COR-L47 (cell line): Measurements from ENCODE around the gene SMLR1.

ENCODE experiments used
- DNase-seq: peaks from one replicate; lab custom pipeline; 2025; lab: John Stamatoyannopoulos, UW

The SMLR1 gene

DNA sequence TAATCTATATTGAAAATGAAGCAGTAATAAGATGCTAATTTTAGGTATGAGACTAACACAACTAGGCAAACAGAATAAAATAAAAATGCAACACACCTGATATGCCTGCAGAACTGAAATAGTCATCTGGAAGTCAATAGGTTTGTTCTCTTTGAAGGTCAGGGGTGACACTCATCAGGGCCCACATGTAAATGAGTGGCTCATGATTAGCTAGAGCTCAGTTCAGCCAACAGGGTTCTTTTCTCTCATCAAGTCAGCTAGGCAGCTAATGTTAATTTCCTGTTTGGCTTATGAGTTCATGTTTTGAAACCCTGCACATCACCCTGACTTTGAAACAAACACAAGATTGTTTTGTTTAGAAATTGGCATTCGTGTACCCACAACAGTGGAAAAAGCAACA, 23.8 kb downstream of the SMLR1 start:
- DNase-seq = no peak

DNA sequence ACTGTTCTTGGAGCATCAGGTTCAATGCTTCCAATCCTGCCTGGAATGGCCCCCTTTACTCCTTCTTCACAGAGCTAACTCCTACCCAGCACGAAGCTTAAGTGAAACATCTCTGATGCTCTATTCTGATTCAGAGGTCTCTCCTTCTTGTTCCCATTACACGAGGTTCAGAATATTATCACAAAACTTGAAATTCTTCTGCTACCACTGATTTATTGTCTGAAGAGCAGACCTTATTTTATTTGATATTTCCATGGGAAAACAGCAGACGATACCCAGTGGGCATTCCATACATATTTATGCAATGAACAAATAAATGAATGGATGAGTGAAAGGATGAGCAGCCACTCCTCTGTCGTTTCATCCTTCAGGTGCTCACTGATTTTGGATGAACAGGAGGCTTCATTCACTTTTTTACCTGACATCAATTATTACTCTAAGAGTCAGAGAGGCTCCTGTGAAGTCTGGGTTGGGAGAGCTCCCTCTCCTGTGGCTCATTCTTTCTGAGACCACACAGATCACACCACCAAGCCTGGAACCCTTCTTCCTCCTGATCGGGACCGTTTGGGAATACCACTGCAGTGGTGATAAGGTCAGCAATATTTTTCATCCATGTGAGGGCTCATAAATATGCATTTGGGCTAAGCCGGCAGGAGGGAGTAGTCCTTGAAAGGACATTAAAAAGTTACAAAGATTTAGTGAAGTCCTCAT, 25.8 kb downstream of the SMLR1 start:
- DNase-seq = no peak

DNA sequence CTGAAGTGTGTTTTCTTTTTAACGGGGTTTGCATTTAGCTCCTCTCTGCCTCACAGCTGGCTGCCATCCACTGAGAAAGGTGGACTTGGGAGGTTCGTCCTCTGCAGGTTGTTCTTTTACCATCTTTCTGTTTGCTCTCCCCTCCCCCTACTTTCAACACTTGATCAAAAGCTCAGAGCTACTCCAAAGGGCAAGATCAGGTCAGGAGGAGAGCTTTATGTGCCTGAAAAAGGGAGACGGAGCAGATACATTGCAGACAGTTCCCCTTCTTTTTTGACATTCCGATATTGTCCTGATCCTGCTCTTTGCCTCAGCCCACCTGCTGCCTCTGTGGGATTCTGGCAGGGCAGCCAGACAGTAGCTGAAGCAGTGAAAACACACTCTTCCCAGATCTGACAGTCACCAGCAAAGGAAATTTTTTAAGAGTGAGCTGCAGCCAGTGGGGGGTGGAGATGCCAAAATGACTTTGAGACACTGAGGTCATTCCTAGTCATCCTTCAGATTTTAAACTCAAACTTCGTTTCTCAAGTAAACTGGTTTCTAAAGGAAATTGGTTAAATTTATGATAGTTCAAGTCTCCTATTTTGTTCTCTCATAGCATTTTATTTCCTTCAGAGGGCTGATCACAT, 26.5 kb downstream of the SMLR1 start:
- no peak for DNase-seq

DNA sequence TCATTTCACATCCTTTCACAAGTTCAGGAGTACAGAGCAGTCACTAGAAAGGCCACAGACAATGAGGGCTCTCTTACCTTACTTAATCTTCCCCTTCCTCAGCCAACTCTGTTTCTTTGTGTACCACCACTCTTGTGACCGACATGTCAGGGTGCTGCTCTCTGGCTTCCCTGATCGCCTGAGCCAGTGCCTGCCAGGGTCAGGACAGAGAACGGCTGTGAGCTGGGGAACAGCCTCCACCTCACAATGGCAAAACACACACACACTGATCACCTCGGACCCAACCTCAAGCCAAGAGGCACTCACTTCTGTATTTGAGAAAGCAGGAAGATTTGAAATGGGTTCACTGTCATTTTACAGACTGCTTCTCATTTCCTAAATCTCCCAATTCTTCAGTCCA, 30.8 kb downstream of the SMLR1 start:
- no peak for DNase-seq

DNA sequence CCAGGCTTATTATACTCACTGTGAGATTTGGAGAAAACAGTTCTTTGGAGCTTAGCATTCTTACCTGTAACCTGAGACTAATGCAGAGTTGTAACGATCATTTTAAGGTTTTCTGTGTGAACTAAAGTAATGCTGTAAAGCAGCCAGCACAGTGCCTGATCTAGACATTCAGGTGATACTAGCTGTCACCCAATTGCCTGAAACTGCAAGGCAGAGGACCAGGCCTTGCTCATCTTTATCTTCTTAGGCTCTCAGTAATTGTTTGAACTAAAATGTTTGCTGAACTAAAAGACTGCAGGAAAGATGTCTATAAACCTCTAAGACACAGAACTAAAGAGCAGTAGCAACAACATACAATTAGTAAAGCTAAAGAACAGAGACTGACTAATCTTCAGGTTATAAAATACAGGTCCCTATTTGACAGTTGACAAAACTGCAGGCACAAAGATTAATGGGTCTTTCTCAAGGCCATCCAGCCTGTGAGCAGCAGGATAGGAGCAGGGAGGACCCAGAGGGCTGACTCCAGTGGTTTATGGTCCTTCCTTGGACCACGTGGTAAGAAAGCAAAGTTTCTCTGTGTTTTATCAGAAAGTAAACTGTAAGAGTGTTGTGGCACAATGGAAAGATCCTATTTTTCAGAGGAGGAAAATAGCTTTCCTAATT, 31.4 kb downstream of the SMLR1 start:
- DNase-seq = no peak

DNA sequence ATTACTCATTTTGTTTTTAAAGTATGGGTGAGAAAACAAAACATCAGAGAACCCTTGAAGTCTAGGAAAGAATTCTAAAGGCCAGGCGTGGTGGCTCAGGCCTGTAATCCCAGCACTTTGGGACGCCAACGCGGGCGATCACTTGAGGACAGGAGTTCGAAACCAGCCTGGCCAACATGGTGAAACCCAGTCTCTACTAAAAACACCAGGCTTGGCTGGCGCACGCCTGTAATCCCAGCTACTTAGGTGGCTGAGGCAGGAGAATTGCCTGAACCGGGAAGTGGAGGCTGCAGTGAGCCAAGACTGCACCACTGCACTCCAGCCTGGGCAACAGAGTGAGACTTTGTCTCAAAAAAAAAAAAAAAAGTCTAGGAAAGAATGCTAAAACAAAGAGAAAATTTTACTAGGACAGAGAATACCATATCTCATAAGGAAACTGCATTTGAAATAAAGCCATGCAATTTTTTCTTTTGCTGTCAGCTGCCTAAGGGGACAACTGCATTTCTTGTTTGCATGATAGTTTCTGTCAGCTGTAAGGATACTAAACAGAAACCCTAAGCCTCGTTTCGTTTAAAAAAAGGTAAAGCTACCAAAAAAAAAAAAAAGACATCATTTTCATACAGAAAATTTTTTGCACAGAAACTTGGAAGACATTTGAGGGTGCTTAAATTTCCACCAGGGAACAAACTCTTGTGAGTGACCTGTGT, 32.1 kb downstream of the SMLR1 start:
- DNase-seq = no peak

DNA sequence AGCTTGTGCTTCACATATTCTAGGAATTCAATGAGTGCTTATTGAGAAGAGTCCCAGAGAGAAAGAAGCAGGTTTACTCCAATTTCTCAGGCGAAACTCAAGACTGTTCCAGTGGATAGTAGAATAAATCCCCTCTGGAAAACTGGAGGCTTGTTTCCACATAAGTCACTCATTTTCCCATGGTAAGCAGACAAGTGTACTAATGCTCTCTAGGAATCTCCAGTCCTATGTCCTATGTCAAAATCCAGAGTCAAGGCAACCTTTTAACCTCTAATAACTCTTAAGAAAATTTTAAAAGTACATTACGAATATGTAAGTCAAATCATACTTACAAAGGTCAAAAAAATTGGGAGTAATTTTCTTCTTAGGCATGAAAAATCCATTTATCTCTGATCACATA, 35.2 kb downstream of the SMLR1 start:
- DNase-seq = no peak

DNA sequence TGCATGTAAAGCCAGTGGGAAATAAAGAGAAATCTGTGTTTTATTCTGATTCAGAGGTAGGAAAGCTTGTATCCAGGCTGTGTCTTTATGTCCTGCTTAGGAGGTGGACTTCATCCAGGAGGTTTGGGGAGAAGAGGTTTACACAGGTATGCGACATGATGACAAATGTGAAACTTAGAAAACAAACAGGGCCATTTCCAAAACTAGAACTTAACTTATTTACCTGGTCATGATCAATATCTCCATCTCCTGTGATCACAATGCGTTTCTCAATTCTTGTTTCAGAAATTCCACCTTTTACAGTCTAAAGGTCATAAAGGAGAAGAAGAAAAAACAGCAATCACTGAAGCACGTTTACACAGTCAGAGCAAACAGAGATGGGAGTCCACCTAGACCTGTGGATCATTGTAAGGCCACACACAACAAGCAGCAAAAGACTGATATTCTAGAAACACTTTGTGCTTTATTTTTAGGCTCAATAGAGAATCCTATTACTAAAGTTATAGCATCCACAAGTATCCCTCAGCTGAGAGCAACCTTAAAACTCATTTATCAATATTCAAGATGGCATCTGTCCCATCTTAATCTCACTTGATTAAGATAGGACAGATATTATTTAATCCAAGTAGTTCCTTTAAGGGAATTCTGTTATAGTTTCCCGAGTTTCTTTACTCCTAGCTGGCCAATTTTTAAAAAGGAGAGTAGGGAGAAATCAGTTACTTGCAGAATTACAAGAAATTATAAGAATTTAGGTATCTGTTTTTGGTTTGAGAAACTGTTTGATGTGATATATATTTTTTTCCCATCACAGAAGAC, 36.4 kb downstream of the SMLR1 start:
- no peak for DNase-seq

DNA sequence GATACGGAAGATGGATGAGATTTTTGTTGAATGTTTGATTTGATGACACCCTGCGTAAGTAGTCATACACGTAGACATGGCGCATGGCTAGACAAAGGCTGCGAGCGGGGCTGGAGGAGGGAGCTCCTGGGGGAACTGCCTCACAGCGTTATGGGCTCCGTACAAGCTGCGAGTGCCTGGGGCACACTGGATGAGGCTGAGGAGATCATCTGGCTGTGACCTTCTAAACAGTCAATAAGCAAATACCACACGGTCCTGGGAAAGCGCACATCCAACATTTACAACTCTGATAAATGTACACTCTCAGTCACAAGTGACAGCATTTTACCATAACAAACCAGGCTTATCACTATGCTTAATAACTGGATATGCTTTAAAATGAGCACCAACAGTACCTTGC, 37.1 kb downstream of the SMLR1 start:
- no peak for DNase-seq

DNA sequence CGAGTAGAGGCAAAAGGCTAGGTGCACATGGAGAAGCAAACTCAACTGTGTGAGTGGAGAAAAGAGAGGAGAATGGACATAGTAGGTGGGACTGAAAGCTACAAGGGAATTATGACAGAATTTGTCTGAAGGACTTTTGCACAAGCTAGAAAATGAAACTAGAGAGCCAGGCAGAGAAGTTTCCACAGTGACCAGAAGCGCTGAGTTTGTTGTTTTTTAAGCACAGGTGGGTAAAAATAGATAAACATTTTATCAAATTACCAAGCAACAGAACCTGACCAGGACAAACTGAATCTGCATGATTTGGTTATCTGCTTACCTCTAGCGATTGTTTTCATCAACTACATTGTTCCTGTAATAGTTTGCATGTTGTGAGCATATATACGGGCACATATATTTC, 38.6 kb downstream of the SMLR1 start:
- no peak for DNase-seq

DNA sequence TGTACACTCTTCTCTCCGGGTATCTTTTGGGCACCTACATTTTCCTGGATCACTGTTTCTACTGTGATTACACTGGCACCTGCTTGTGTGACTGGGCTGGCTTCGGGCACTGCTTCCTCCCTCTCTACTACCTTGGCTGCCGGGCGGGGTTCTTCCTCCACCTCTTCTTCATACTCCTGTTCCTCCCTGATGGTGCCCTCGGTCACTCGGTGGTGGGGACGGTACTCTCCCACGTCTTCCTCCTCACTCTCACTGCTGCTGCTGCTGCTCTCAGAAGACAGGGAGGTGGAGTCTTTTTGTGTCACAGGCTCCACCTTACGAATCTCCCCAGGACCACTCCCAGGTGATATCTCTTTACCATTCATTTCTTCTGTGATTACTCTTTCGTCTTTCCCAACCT, 42.5 kb downstream of the SMLR1 start:
- DNase-seq = no peak

DNA sequence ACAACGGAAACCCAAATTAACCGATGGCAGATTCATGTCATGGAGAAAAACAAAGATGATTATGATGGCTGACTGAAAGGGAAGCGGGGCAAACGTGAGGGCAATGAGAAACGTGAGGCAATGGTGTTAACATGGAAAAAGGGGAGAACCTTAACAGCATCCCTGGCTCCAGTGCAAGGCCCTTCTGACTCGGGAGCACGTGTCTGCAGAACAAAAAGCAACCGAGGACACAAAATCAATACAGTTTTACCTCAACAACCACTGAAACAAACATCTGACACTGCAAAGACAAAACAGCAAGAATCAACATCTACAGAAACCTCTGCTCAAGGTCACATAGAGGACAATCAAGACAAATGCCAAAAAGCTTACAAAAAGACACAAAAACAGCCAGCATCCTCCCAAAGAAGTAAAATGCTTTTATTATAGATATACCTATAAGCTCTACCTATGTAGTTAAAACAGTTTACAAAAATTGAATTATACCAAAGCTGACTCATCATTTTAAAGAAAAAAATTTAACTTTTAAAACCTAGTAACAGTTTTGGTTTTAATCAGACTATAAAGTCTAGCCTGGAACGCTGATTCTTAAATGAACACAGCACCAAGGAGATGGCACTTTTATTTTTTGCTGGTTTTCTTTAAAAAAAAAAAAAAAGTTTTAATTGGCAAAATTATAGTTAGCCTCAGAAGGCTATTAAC, 43.1 kb downstream of the SMLR1 start:
- no peak for DNase-seq

DNA sequence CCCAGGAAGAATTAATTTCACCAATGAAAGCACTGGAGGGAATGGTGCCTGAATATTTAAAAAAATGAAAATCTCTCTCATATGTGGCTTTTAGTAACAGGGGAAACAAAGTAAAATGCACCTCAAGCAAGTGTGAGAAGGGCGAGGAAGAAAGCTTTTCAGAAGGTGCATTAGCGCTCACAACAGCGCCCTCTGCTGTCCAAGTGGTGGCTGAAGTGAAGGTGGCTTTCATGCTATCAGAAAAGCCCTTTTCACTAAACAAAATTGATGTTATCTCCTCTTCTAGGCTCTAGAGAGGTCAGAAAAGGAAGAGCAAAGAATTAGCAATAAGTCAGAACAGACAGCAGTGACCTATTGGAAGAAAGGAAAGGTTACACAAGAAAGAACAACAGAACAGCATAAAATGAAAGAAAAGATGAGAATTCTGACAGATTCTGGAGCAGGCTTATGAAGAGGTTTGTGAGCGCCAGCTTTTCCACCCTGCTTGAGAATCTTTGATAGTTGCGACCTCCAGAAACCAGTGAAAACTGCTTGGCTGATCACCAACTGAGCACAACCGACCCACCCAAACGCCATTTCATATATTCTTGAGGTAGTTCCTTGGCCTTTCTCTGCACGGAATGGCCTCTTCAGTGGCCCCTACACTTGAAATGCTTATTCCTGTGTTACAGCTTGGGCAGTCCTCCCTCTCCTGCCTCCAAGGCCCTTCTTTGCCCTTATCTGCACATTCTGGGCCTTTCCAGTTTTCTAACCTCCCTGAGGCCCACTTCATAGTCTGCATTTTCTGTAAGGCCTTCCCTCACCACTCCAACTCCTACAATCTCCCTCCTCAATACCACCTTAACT, 45.3 kb downstream of the SMLR1 start:
- DNase-seq = no peak

DNA sequence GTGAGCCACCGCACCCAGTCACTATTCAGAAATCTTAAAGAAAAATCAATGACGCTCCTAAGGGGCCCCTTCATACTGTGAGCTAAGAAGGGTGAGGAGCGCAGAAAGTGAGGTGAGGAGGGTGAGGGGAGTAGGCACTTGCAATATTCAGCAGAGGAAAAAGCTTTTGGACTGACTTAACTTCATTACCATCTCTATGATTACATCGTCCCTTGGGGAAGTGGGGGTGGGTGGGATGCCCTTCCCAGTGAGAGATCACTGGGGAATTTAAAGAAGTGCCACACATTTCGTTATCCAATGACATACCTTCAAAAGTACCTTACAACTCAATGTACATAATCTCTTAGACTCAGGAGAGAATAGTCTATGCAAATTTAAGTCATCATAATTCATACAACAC, 46.5 kb downstream of the SMLR1 start:
- no peak for DNase-seq

DNA sequence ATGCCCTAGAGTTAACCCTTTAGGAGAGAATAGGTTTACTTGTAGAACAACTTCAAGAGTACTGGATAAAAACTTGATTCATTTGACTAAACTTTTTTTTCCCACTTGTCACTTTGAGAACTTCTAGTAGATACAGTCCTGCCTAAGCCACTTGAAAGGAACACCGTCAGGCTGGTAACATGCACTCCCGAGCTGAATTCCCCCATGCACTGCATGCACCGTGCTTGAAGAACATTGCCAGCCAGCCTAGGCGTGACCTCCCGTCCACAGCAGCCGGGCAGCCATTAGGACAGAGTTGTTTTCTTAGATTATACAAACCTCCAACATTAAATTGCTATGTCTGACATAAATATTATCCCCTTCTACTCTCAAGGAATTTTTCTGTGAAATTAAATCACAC, 52.6 kb downstream of the SMLR1 start:
- DNase-seq = no peak

DNA sequence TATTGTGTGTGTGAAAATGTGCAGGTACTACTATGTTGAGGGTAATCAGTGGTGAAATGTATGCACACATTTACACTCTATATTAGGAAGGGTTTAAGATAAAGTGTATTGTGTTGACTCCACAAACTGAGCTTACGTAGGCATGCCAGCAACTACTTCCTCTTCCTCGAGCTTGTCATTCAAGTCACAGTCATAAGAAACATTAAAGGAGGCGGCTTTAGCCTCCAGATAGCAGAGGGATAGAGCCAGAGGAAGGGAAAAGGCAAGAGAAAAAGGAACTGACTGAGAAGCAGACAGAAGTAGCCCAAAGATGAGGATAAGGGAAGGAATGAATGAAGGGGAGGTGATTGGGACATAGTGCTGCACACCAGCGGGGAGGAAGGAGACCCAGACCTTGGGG, 55.2 kb downstream of the SMLR1 start:
- no peak for DNase-seq

DNA sequence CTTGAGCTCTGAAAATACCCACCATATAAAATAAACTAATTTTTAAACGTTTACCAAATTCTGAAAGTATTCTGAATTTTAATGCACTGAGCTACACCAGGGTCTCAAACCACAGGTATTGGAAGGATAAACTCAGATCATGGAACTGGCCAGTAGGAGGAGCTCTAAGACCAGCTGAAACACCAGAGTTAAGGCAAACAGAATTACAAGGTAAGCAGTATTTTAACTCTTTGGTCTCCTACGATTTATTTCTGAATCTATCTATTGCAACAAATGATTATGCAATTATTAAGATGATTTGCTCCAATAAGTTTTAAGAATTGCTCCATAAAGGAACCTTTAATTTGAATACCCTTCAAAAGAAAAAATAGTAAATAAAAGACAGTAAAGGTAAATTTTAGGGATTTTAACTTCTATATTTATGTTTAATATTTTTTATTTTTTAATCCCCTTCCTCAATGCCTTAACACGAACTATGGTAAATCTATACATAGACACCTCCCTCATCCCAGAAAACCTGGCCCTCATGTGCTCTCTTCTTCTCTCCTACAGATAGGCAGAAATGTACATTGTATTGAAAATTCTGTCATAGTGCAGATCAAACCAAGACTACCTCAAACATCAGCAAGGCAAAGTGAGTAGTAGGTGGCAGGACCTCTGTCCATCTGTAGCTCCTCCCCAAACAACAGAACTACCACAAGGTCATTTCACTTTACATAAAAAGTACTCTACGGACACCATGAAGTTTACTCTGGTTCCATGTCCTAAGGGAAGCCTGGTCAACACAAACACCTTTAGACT, 58.4 kb downstream of the SMLR1 start:
- DNase-seq = peak; percentile 44
